Activated CD4-positive, alpha-beta T cell treated with anti-CD3 and anti-CD28 coated beads for 36 hours (primary cell): ENCODE results near the gene SLC16A8. TPM values are rescaled to one million over a fixed set of nuclear protein-coding genes. Genes with fewer than 3 reads are reported as not detected.
"Not testable (repeated sequence)": the region's sequence is repeated elsewhere in the genome, so short reads cannot be mapped to it uniquely, and the experiment has no call there.

Experiments
- ATAC-seq: fragments of 200-7000 bp; cut with Tn5 transposase; one replicate; pipeline ENCODE4 v1.10.0; 2021; ENCODE audit warnings: mild to moderate bottlenecking, moderate library complexity
- CTCF ChIA-PET: fragments of 350-600 bp; sonication (Branson Sonifier 250); formaldehyde crosslinking; loops from one replicate; lab custom pipeline; 2021; ENCODE audit warnings: antibody characterized with exemption; lab: Charles Lee
- POLR2A ChIA-PET: fragments of 350-600 bp; sonication (Branson Sonifier 250); formaldehyde crosslinking; loops from one replicate; lab custom pipeline; 2021; ENCODE audit warnings: antibody characterized with exemption, inconsistent platforms; lab: Charles Lee
- DNase-seq: peaks from one replicate; pipeline ENCODE4 v3.0.0-alpha.2; 2020
- H3K27ac Mint-ChIP-seq: one replicate; pipeline ENCODE4 v1.8.0; 2021; ENCODE audit warnings: mixed read lengths
- H3K27me3 Mint-ChIP-seq: one replicate; pipeline ENCODE4 v1.8.0; 2021; ENCODE audit warnings: mixed read lengths
- H3K36me3 Mint-ChIP-seq: one replicate; pipeline ENCODE4 v1.8.0; 2021; ENCODE audit warnings: low read depth, mixed read lengths
- H3K4me1 Mint-ChIP-seq: one replicate; pipeline ENCODE4 v1.8.0; 2021; ENCODE audit warnings: mixed read lengths
- H3K4me3 Mint-ChIP-seq: one replicate; pipeline ENCODE4 v1.8.0; 2021; ENCODE audit warnings: mild to moderate bottlenecking, moderate library complexity, mixed read lengths
- H3K9me3 Mint-ChIP-seq: one replicate; pipeline ENCODE4 v1.8.0; 2021; ENCODE audit warnings: low read depth, mixed read lengths
- intact Hi-C, 2 experiments: fragments of 100-400 bp; cut with DNase I in 1 of 2; cut with micrococcal nuclease in 1 of 2; formaldehyde crosslinking; loops; one replicate each; pipeline versions ENCODE4 v1.14.2 to v1.15.1; 2022 to 2024; cut with DNase I, micrococcal nuclease
- total RNA-seq, 2 experiments: library from RNA; stranded (reverse); gene quantifications; one replicate each; pipeline ENCODE4 v1.2.3, GENCODE V29; 2021

Gene SLC16A8
- total RNA-seq, 2 experiments from 2014 or later, result not detected

DNA sequence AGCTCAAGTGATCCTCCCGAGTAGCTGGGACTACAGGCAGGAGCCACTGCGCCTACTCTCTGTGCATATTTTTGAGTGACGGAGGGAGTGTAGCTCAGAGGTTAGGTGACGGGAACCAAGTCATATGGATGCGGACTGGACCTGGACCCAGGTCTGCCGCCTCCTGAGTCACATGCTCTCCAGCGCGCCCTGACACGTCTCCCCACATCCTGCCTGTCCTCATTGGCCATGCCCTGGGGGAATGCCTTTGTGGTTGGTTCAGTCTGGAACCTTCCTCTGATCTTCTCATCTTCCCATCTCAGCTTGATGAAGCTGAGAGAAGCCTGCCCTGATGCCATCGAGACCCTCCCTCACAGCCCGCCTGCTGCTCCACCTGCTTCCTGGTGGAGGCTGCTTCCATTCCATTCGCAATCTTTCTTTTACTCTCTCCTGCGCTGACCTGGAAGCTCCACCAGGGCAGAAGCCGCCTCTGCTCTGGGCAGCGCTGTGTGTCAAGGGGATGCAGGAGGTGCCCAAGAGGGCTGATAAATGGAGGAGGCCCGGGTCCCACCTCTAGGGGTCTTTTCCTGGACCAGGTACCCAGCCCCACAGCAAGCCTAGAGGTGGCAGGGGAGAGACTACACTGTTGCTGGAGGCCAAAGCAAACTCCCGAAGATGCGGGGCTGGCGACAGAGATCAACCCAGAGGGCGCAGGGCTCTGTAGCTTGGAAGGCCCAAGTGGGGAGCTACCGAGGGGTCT is 40.4 kb upstream of the SLC16A8 start:
- CTCF ChIA-PET, result interaction anchor here (0.6 to 1.7 kb wide), 2 partner anchors 10 to 29 kb away, joined by 3 to 5 read pairs; no protein-coding TSS in a partner anchor
- POLR2A ChIA-PET, result no interaction called here
- Mint-ChIP-seq H3K27me3 (no peaks in the 10 kb centered on the region), H3K36me3 (peaks cover 4% of the 10 kb centered on the region), H3K9me3 (no peaks in the 10 kb centered on the region), H3K27ac (peak overlapping the region; percentile 43), H3K4me1 (no peaks in the 10 kb centered on the region), H3K4me3 (no peak overlapping the region)
- intact Hi-C loops, result no loop called here
- ATAC-seq (no peak), DNase-seq (no peak)

DNA sequence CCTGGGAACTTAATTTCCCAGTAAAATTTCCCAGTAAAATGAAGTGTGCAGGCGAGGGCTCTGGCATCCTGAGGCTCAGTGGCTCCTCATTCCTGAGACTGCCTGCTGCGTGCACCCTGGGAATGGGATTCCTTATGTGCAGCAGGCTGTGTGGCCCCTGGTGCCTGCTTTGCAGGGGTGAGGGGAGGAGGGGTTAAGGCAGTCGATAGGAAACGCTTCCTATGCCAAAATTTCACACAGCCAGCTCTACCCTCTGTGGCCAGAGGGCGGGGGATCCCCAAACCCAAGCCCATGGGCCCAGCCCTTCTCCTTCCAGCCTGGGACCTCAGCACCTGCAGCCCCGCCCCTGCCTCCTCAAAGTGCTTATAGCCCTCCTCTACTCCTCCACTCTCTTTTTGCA is 38.6 kb upstream of the SLC16A8 start:
- CTCF ChIA-PET, result interaction anchor here (0.7 kb wide), 1 partner anchor 260 kb away, joined by 4 read pairs; no protein-coding TSS in a partner anchor

DNA sequence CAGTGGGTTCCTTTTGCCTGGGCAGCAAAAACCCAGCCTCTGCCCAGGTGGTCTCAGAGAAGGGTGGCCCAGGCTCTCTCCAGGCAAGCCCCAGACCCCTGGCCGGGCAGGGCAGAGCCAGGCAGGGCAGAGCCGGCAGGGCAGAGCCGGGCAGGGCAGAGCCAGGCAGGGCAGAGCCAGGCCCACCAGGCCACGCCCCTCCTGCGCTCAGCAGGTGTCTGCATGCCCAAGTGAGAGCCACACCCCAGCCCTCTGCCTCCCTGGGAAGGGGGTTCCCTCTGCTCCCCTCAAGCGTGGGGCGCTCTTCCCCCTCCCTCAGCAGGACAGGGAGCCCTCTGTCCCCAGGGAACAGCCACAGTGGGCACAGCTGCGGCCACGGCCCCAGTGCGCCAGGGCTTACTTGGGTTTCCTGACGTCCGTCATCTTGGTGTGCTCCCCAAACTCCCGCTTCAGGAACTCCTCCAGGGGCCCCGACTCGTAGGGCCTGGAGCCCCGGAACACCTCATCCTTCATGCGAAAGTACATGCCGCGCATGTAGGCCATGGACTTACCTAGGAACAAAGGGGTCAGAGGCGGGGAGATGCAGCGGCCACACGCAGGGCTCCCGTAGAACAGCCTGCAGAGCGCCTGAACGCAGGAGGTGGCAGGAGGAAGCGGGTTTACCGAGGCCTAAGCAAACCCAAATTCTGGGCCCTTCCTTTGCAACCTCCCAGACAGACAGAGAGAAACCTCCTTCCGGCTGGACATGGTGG is 36.6 kb upstream of the SLC16A8 start:
- ChIA-PET POLR2A (no interaction called here), CTCF (no interaction called here)
- ATAC-seq (no peak), DNase-seq (no peak)
- H3K36me3 Mint-ChIP-seq, result no peaks in the 10 kb centered on the region
- H3K4me3 Mint-ChIP-seq, result no peak overlapping the region
- H3K9me3 Mint-ChIP-seq, result no peaks in the 10 kb centered on the region
- no peaks in the 10 kb centered on the region for H3K4me1 Mint-ChIP-seq
- H3K27me3 Mint-ChIP-seq, result no peaks in the 10 kb centered on the region
- no peak overlapping the region for H3K27ac Mint-ChIP-seq
- intact Hi-C loops, result no loop called here

More for the DNA sequence above, 38.6 kb upstream of the SLC16A8 start:
- ATAC-seq, result no peak
- Mint-ChIP-seq H3K27me3 (no peaks in the 10 kb centered on the region), H3K4me3 (no peak overlapping the region), H3K9me3 (no peaks in the 10 kb centered on the region), H3K36me3 (peaks cover 4% of the 10 kb centered on the region), H3K4me1 (no peaks in the 10 kb centered on the region), H3K27ac (no peak overlapping the region)
- DNase-seq, result no peak
- POLR2A ChIA-PET, result no interaction called here
- intact Hi-C loops, result no loop called here

DNA sequence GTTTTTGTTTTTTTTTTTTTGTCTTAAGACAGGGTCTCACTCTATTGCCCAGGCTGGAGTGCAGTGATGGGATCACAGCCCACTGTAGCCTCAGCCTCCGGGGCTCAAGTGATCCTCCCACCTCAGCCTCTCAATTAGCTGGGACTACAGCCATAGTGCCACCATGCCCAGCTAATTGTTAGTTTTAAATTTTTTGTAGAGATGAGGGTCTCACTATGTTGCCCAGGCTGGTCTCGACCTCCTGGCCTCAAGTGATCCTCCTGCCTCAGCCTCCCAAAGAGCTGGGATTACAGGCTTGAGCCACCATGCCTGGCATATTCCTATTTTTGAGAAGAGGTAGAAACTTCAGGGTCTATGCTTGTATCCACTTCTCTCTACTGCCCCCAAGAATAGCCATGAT is 34.8 kb upstream of the SLC16A8 start:
- H3K4me1 Mint-ChIP-seq, H3K36me3 Mint-ChIP-seq, CTCF ChIA-PET, H3K9me3 Mint-ChIP-seq, H3K27ac Mint-ChIP-seq, intact Hi-C loops, H3K4me3 Mint-ChIP-seq, DNase-seq, H3K27me3 Mint-ChIP-seq, ATAC-seq, POLR2A ChIA-PET: not testable (repeated sequence)

DNA sequence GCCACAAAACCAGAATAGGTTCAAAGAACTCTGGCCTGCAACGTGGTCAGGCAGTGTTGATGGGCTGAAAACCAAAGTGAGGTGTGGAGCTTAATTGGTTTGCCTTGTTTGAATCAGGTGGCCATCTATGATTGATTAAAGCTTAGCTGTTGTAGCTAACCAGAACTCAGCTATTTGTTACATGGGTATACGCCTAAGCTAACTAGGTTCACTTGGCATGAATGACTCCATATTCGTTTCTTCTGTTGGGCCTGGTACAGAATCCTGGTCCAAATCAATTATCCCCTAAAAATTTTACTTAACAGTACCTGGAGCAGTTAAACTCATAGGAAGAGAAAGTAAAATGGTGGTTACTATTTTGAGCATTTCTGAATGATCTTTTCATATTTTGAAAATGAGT is 34.2 kb upstream of the SLC16A8 start:
- H3K27me3 Mint-ChIP-seq, result no peaks in the 10 kb centered on the region
- no peak overlapping the region for H3K27ac Mint-ChIP-seq
- POLR2A ChIA-PET, result no interaction called here
- H3K4me3 Mint-ChIP-seq, result no peak overlapping the region
- CTCF ChIA-PET, result no interaction called here
- no peaks in the 10 kb centered on the region for H3K4me1 Mint-ChIP-seq
- intact Hi-C loops, result no loop called here
- DNase-seq (no peak), ATAC-seq (no peak)
- H3K36me3 Mint-ChIP-seq, result peaks cover 4% of the 10 kb centered on the region
- H3K9me3 Mint-ChIP-seq, result no peaks in the 10 kb centered on the region

DNA sequence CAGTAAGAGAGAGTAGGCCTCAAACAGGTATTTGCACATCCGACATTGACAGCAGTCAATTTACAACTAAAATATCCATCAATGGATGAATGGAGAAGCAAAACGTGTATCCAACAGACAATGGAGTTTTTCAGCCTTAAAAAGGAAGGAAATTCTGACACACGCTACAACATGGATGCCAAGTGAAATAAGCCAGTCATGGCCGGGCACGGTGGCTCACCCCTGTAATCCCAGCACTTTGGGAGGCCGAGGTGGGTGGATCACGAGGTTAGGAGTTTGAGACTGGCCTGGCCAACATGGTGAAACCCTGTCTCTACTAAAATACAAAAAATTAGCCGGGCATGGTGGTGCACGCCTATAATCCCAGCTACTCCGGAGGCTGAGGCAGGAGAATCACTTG is 33.6 kb upstream of the SLC16A8 start:
- H3K4me3 Mint-ChIP-seq, ATAC-seq: not testable (repeated sequence)

DNA sequence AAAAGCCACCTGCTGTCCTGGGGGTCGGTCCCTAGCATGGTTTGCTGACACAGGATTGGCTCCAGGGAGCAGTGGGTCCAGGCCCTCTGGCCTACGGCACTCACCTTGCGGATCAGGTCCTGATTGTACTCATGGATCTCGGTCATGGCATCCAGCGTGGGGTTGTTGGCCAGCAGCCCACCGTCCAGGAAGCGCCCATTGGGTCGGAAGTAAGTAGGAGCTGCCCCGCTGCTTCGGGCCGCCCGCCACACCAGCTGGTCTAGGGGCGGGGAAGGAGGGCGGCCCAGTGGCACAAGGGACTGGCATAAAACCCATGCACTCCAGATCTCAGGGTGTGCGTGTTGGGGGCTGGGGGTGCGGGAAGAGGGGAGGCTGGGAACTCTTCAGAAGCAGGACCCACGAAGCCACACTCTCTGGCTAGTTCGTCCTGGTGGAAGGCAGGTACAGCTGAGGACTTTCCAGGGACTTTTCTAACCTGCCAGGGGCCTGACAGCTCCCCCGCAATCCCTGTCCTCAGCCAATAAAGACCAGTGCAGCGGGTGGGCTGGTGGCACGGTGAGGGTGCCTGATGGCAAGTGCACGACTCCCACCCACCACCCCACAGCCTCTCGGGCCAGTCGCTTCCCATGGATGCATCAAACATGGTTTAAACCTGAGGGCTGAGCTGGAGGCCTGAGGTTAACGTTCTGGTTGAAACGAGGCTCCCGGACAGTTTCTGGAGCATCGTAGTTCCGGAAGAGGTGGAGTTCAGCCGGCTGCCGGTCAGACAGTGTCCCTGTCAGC is 31.6 kb upstream of the SLC16A8 start:
- H3K4me3 Mint-ChIP-seq, result no peak overlapping the region
- intact Hi-C loops, result no loop called here
- H3K4me1 Mint-ChIP-seq, result no peaks in the 10 kb centered on the region
- POLR2A ChIA-PET, result no interaction called here
- DNase-seq (no peak), ATAC-seq (no peak)
- H3K27me3 Mint-ChIP-seq, result no peaks in the 10 kb centered on the region
- H3K27ac Mint-ChIP-seq, result no peak overlapping the region
- H3K36me3 Mint-ChIP-seq, result peaks cover 4% of the 10 kb centered on the region
- CTCF ChIA-PET, result interaction anchor here (0.7 to 1.5 kb wide), 5 partner anchors 8 to 439 kb away, joined by 3 to 5 read pairs (median 3); no protein-coding TSS in a partner anchor
- no peaks in the 10 kb centered on the region for H3K9me3 Mint-ChIP-seq

More for the DNA sequence above, 33.6 kb upstream of the SLC16A8 start:
- H3K4me1 Mint-ChIP-seq, POLR2A ChIA-PET, H3K27me3 Mint-ChIP-seq, H3K9me3 Mint-ChIP-seq, DNase-seq, intact Hi-C loops, H3K36me3 Mint-ChIP-seq, H3K27ac Mint-ChIP-seq: not testable (repeated sequence)
- CTCF ChIA-PET, result interaction anchor here (0.6 kb wide), 1 partner anchor 152 kb away, joined by 3 read pairs; no protein-coding TSS in a partner anchor

DNA sequence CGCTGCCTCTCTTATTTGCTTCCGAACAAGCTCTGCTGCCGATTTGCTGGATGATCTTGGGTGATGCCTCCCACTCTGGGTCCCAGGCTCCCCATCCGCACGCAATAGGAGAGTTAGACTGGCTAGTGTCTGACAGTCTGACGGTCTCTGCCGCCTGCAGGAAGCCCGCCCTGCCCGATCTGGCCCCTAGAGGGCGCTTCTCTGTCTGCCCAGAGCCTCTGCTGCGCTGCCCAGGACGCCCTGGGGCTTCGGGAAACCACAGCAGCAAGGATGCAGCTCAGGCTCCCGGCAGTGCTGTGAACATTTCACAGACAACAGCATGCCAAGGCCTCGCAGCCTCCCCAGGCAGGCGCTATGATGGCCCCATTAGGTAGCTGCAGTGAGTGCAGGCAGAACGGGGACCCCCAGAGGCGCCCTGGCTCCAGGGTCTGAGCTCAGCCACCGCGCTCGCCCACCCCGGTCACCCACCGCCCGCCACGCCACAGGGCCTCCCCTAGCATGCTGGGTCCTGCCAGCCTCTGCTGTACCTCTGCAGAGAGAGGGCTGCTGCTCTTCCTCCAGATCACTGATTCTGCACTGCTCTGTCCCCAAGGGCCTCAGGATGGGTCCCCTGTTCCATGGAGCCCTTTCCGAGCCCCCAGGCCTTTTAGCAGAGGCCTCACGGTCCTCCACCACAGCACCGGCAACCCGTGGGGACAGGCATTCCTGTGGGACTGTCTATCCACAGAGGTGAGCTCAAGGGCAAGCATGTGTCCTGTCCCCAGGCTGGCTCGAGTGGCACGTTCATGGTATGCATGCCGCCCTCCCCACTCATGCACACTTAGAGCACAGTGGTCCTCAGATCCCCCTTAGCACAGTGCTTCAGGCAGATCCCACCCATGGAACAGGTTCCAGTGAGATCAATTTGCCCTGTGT is 30.8 kb upstream of the SLC16A8 start:
- no peak overlapping the region for H3K27ac Mint-ChIP-seq
- H3K36me3 Mint-ChIP-seq, result peaks cover 4% of the 10 kb centered on the region
- H3K9me3 Mint-ChIP-seq, result no peaks in the 10 kb centered on the region
- ATAC-seq, result peak; percentile 95
- no peaks in the 10 kb centered on the region for H3K27me3 Mint-ChIP-seq
- no peak overlapping the region for H3K4me3 Mint-ChIP-seq
- peak; percentile 89 for DNase-seq
- intact Hi-C loops, result loop anchor here in 1 of 2 experiments (1.0 kb wide), 2 partner anchors 116 to 239 kb away; no protein-coding TSS in a partner anchor
- POLR2A ChIA-PET, result no interaction called here
- CTCF ChIA-PET, result interaction anchor here (0.5 to 1.5 kb wide), 11 partner anchors 9 to 810 kb away, joined by 3 to 5 read pairs (median 3); no protein-coding TSS in a partner anchor
- no peaks in the 10 kb centered on the region for H3K4me1 Mint-ChIP-seq

DNA sequence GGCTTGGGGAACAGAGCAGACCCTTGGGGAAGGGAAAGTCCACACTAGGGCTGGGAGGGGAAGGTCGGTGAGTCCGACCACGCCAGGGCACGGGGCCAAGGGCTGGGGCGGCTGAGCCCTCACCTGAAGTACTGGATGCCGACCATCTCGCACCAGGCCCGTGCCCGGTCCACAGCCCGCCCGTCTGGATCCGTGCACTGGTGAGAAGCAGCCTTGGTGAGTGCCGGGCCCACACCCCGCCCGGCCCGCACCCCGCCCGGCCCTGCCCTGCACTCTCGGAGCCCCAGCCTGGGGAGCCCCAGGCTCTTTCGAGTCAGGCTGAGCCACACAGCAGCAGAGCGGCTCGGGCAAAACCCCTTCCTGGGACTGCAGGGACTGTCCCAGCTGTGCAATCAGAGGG is 28.4 kb upstream of the SLC16A8 start:
- no peak for DNase-seq
- Mint-ChIP-seq H3K36me3 (peaks cover 4% of the 10 kb centered on the region), H3K4me3 (no peak overlapping the region), H3K27me3 (no peaks in the 10 kb centered on the region), H3K9me3 (no peaks in the 10 kb centered on the region), H3K27ac (no peak overlapping the region), H3K4me1 (no peaks in the 10 kb centered on the region)
- no peak for ATAC-seq
- intact Hi-C loops, result no loop called here
- POLR2A ChIA-PET, result no interaction called here
- CTCF ChIA-PET, result interaction anchor here (0.6 to 1.5 kb wide), 3 partner anchors 92 to 546 kb away, joined by 3 to 4 read pairs (median 3); no protein-coding TSS in a partner anchor

DNA sequence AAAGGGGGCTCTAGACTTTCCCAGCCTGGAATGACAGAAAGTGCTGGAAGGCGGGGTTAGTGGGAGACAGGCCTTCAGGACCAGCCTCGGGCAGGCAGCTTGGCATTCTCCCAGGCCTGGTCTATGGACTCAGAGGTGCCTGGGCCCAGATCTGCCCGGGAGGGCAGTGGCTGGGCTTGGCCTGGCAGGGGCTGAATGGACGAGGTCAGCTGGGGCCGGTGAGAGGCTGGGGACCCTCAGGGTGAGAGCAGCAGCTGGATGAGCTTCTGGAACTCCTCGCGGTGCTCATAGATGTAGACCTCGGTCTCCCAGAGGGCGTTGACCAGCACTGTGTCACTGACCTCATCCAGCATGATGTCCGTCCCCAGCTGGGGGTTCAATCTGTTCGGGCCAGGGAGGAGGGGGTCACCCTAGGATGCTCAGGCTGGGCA is 28.0 kb upstream of the SLC16A8 start:
- Mint-ChIP-seq H3K4me3 (no peak overlapping the region), H3K4me1 (no peaks in the 10 kb centered on the region), H3K36me3 (peaks cover 4% of the 10 kb centered on the region), H3K9me3 (no peaks in the 10 kb centered on the region), H3K27ac (no peak overlapping the region), H3K27me3 (no peaks in the 10 kb centered on the region)
- ATAC-seq (no peak), DNase-seq (no peak)
- CTCF ChIA-PET, result interaction anchor here (0.6 to 1.0 kb wide), 3 partner anchors 177 to 545 kb away, joined by 3 to 4 read pairs (median 3); no protein-coding TSS in a partner anchor
- intact Hi-C loops, result no loop called here
- POLR2A ChIA-PET, result no interaction called here
